ENCODE data around the gene DISP3.

DNA sequence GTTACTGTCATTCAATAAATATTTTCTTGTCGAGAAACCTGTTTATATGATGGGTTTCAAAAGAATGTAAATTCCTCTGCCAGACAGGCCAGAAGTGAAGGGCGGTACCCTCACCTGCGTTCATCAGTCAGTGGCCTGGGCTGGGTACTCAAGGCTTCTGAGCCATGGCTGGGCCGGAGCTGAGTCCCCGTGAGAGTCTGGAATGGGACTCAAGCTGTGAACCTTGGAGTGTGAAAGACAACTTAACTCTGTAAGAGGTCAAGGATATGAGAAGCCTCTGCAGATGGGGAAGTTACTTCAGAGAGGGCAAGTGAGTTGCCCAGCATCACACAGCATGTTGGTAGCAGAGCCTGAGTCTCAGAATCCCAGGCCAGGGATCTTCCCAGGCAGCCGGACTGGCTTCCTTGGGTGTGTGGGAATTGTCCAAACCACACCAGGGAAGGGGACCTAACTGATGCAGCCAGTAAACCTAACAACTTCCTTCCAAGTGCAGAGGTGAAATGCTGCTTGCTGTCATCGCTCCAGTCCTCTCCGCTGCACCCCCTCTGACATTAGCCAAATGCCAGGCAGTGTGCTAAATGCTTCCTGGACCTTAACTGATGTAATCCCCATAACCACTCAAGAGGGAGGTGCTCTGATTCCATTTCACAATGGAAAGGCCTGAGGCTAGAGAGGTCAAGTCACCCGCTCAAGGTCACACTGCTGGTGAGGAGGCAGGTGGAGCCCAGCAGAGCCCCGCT is 4.8 kb downstream of the DISP3 start:
- TF ChIP-seq CTCF (IDR thresholded peaks at IDR 0.05) (no peak), POLR2A (IDR thresholded peaks at IDR 0.05) (no peak)
